ENCODE results near the gene NR4A1. TPM values are rescaled to one million over a fixed set of nuclear protein-coding genes. Genes with fewer than 3 reads are reported as not detected.

Gene NR4A1
- total and polyA plus RNA-seq, 10 of the 15 experiments (the other 5 are each of a cell fraction or from before 2014, with no cell fraction given), result 0.05 to 7.9 (median 2.2) TPM; not detected in 1

DNA sequence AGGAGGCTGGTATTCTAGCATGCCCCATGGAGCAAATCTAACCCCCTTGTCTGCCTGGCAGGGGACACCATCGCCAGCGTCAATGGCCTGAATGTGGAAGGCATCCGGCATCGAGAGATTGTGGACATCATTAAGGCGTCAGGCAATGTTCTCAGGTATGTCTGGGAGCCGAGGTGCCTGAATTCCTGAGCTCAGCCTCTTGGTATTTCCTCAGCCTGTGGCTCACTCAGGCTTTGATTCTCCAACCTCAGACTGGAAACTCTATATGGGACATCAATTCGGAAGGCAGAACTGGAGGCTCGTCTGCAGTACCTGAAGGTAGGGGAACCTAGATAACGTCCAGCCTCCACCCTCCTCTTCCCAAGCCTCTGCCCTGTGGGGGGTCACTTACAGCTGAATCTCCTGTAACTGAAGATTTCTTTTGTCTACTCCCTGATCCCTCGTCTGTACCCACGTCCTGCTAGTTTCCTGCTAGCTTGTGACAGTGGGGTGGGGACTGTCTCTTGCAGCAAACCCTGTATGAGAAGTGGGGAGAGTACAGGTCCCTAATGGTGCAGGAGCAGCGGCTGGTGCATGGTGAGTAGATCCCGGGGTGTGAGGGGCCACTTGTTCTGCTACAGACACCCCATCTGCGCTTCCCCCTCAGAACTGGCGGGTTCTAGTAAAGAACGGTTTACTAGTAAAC lies 37.5 kb upstream of the NR4A1 start:
- Histone ChIP-seq H3K4me3 (no peak overlapping the region), H3K36me3 (ENCODE audit: control insufficient read depth in 2 of 2, insufficient read depth in 2 of 2, low read length in 1 of 2) (no peaks in the 10 kb centered on the region), H3K4me2 (ENCODE audit: control insufficient read depth, insufficient read depth) (no peak overlapping the region), H3K9ac (ENCODE audit: control insufficient read depth, insufficient read depth, low read length) (no peak overlapping the region), H3K79me2 (ENCODE audit: control insufficient read depth, insufficient read depth, low read length) (no peaks in the 10 kb centered on the region), H3K9me3 (replicated peaks; ENCODE audit: control insufficient read depth, insufficient read depth, low read length) (no peaks in the 10 kb centered on the region), H2AFZ (ENCODE audit: control insufficient read depth, low read depth, low read length) (no peak overlapping the region), H3K27me3 (replicated peaks in 1 of 2; ENCODE audit: control insufficient read depth in 2 of 2, insufficient read depth in 2 of 2, low read length in 1 of 2) (peaks cover 0 to under 1% of the 10 kb centered on the region in 2 experiments; a peak in 1 of 4 replicates), H3K4me1 (ENCODE audit: control insufficient read depth, insufficient read depth, low read length) (no peaks in the 10 kb centered on the region), H3K27ac (ENCODE audit: control insufficient read depth, insufficient read depth) (no peak overlapping the region), H4K20me1 (ENCODE audit: control insufficient read depth, insufficient read depth) (no peaks in the 10 kb centered on the region)
- no TSS peak for BruUV-seq (replicated peaks)
- ChIA-PET POLR2A (no interaction called here), SMC1A (ENCODE audit: uncharacterized antibody, unreplicated experiment) (interaction anchor here (0.6 kb wide), 1 partner anchor 881 kb away, joined by 3 read pairs; no protein-coding TSS in a partner anchor), RAD21 (ENCODE audit: unreplicated experiment) (no interaction called here), CTCF (interaction anchor here (1.1 to 1.6 kb wide), 2 partner anchors 9 to 108 kb away, joined by 3 to 7 read pairs; no protein-coding TSS in a partner anchor)
- 43% methylated on average over 16 of the region's 16 CpGs for WGBS (ENCODE audit: insufficient coverage, insufficient replicate concordance, low lambda C conversion rate, missing lambda C conversion rate)
- DNase-seq (ENCODE audit: low read depth, low spot score), result no peak
- ATAC-seq, result no peak
- no peak for FAIRE-seq
- intact Hi-C loops (cut with micrococcal nuclease; ENCODE audit: unreplicated experiment), result no loop called here
- in situ Hi-C loops (cut with MboI), result no loop called here
- TF ChIP-seq ETV6 (conservative IDR thresholded peaks at IDR 0.05 in 1 of 2, IDR thresholded peaks at IDR 0.05 in 1 of 2; ENCODE audit: borderline replicate concordance in 1 of 2, low read depth in 1 of 2) (no peak), MYC (IDR thresholded peaks at IDR 0.05; ENCODE audit: insufficient read depth, insufficient read length, insufficient replicate concordance, low read length, severe bottlenecking) (no peak), HDAC2 (IDR thresholded peaks at IDR 0.05) (no peak), PAX5 (IDR thresholded peaks at IDR 0.05; ENCODE audit: borderline replicate concordance, low read depth, low read length) (no peak), HDGF (IDR thresholded peaks at IDR 0.05) (no peak)
- TF ChIP-seq, protein P1, sequence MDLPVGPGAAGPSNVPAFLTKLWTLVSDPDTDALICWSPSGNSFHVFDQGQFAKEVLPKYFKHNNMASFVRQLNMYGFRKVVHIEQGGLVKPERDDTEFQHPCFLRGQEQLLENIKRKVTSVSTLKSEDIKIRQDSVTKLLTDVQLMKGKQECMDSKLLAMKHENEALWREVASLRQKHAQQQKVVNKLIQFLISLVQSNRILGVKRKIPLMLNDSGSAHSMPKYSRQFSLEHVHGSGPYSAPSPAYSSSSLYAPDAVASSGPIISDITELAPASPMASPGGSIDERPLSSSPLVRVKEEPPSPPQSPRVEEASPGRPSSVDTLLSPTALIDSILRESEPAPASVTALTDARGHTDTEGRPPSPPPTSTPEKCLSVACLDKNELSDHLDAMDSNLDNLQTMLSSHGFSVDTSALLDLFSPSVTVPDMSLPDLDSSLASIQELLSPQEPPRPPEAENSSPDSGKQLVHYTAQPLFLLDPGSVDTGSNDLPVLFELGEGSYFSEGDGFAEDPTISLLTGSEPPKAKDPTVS (IDR thresholded peaks at IDR 0.05; ENCODE audit: low read depth, low read length), result no peak
- TF ChIP-seq, protein P2, sequence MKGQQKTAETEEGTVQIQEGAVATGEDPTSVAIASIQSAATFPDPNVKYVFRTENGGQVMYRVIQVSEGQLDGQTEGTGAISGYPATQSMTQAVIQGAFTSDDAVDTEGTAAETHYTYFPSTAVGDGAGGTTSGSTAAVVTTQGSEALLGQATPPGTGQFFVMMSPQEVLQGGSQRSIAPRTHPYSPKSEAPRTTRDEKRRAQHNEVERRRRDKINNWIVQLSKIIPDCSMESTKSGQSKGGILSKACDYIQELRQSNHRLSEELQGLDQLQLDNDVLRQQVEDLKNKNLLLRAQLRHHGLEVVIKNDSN (IDR thresholded peaks at IDR 0.05; ENCODE audit: borderline replicate concordance, extremely low read length, insufficient read depth, low read depth, low read length), result no peak
- TF ChIP-seq, protein P3, sequence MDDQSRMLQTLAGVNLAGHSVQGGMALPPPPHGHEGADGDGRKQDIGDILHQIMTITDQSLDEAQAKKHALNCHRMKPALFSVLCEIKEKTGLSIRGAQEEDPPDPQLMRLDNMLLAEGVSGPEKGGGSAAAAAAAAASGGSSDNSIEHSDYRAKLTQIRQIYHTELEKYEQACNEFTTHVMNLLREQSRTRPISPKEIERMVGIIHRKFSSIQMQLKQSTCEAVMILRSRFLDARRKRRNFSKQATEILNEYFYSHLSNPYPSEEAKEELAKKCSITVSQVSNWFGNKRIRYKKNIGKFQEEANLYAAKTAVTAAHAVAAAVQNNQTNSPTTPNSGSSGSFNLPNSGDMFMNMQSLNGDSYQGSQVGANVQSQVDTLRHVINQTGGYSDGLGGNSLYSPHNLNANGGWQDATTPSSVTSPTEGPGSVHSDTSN (IDR thresholded peaks at IDR 0.05; ENCODE audit: insufficient replicate concordance, low read depth, low read length), result no peak
